ENCODE data around the gene NBAS. TPM values are rescaled to one million over a fixed set of nuclear protein-coding genes. Genes with fewer than 3 reads are reported as not detected.

NBAS gene
- total and polyA plus RNA-seq, 9 of the 15 experiments (the other 6 are each of a cell fraction or from before 2014, with no cell fraction given) = 15.3 to 94.4 (median 69.9) TPM

GRCh38 chr2:15548974-15549373 is 12.2 kb downstream of the NBAS start:
- H3K4me1 ChIP-seq (replicated peaks in 1 of 2; ENCODE audit: control insufficient read depth in 2 of 2, insufficient read depth in 2 of 2, low read length in 2 of 2) = peaks cover 4 to 7% of the 10 kb centered on the region in 2 experiments; a peak in 4 of 5 replicates
- BruUV-seq (replicated peaks) = no TSS peak
- 93% methylated on average over 2 of the region's 2 CpGs for WGBS (ENCODE audit: insufficient coverage, low coverage, missing lambda C conversion rate)
- H3K9ac ChIP-seq (ENCODE audit: insufficient read depth in 1 of 2, low read depth in 2 of 2, low read length in 2 of 2) = no peak overlapping the region
- no peak overlapping the region for H3K27ac ChIP-seq (ENCODE audit: extremely low read depth, low read depth, low read length)
- DNase-seq (ENCODE audit: extremely low read depth in 1 of 4, low spot score in 3 of 4) = no peak
- H3K9me3 ChIP-seq (replicated peaks; ENCODE audit: control insufficient read depth, insufficient read depth, low read depth, low read length) = peaks cover 2% of the 10 kb centered on the region; the same call in 1 of the 2 replicates
- H3K9me1 ChIP-seq (ENCODE audit: control insufficient read depth, insufficient read depth, low read length) = no peaks in the 10 kb centered on the region
- in situ Hi-C loops (cut with MboI) = no loop called here
- H2AFZ ChIP-seq (ENCODE audit: low read depth, low read length) = no peak overlapping the region
- H3K27me3 ChIP-seq (ENCODE audit: control insufficient read depth in 2 of 2, insufficient read depth in 2 of 2, low read length in 2 of 2) = no peaks in the 10 kb centered on the region
- H3K36me3 ChIP-seq (ENCODE audit: control insufficient read depth, insufficient read depth, low read length) = peaks cover 92% of the 10 kb centered on the region
- no peak overlapping the region for H3K4me2 ChIP-seq (ENCODE audit: insufficient read depth, low read length)
- no peaks in the 10 kb centered on the region for H4K20me1 ChIP-seq (replicated peaks; ENCODE audit: control insufficient read depth, insufficient read depth, low read length)
- intact Hi-C loops (cut with micrococcal nuclease) = no loop called here
- H3K79me2 ChIP-seq (ENCODE audit: control insufficient read depth, insufficient read depth, low read length) = peaks cover 71% of the 10 kb centered on the region
- FAIRE-seq = no peak
- ATAC-seq = no peak
- ChIA-PET CTCF (ENCODE audit: low intra/inter-chr PET ratio) (no interaction called here), POLR2A (interaction anchor here (1.4 to 2.4 kb wide), 3 partner anchors 10 to 12 kb away, joined by 4 to 13 read pairs (median 6); partner anchors contain the start of gene NBAS)
- TF ChIP-seq CREBBP (IDR thresholded peaks at IDR 0.05; ENCODE audit: low read depth, low read length) (no peak), ADNP (tag; IDR thresholded peaks at IDR 0.05) (peak; percentile 71), KDM1A (IDR thresholded peaks at IDR 0.05) (peak in 1 of 2 experiments; percentile 37; a peak in 1 of 4 replicates), RBM25 (IDR thresholded peaks at IDR 0.05; ENCODE audit: low read depth, low read length, severe bottlenecking) (peak; percentile 84), BCOR (IDR thresholded peaks at IDR 0.05) (peak; percentile 54; the same call in 1 of the 2 replicates)
- no peak overlapping the region for H3K4me3 ChIP-seq

Measured in K562 (cell line).